GM18505 (cell line): ENCODE data around the gene SELPLG.
"Not testable (repeated sequence)": the region's sequence is repeated elsewhere in the genome, so short reads cannot be mapped to it uniquely, and the experiment has no call there.

Source experiments
- ATAC-seq: cut with Tn5 transposase; IDR thresholded peaks from one replicate; pipeline ENCODE4 v1.9.1; 2021; ENCODE audit not compliant: unreplicated experiment
- POLR2A ChIP-seq: IDR thresholded peaks from 4 replicates; pipeline ENCODE4 v1.6.1; 2011; ENCODE audit warnings: borderline replicate concordance; ENCODE audit not compliant: insufficient read depth, insufficient read length; ENCODE audit errors: extremely low read depth

The SELPLG gene

GRCh38 chr12:108666401-108666881, 32.7 kb upstream of the SELPLG start:
- no peak for TF ChIP-seq POLR2A
- ATAC-seq = no peak

- no peak for ATAC-seq
- TF ChIP-seq POLR2A = no peak
Measured at GRCh38 chr12:108665608-108666202, 32.0 kb upstream of the SELPLG start.

GRCh38 chr12:108664338-108665258, 30.9 kb upstream of the SELPLG start:
- peak; percentile 59 for ATAC-seq
- TF ChIP-seq POLR2A = peak; percentile 51

- no peak for TF ChIP-seq POLR2A
- no peak for ATAC-seq
Measured at GRCh38 chr12:108663324-108664015, 29.8 kb upstream of the SELPLG start.

GRCh38 chr12:108658115-108658514, 24.4 kb upstream of the SELPLG start:
- not testable (repeated sequence) for ATAC-seq

- no peak for TF ChIP-seq POLR2A
- ATAC-seq = no peak
Measured at GRCh38 chr12:108657130-108657745, 23.5 kb upstream of the SELPLG start.

GRCh38 chr12:108656247-108656646, 22.6 kb upstream of the SELPLG start:
- ATAC-seq = not testable (repeated sequence)

- not testable (repeated sequence) for ATAC-seq
Measured at GRCh38 chr12:108655812-108656175, 22.1 kb upstream of the SELPLG start.

GRCh38 chr12:108654622-108655021, 20.9 kb upstream of the SELPLG start:
- not testable (repeated sequence) for ATAC-seq

GRCh38 chr12:108653922-108654321, 20.2 kb upstream of the SELPLG start:
- no peak for ATAC-seq
- no peak for TF ChIP-seq POLR2A

GRCh38 chr12:108653082-108653516, 19.4 kb upstream of the SELPLG start:
- TF ChIP-seq POLR2A = no peak
- no peak for ATAC-seq

- ATAC-seq = no peak
- TF ChIP-seq POLR2A = no peak
Measured at GRCh38 chr12:108650083-108650482, 16.4 kb upstream of the SELPLG start.

- no peak for TF ChIP-seq POLR2A
- no peak for ATAC-seq
Measured at GRCh38 chr12:108649669-108650068, 16.0 kb upstream of the SELPLG start.
